ENCODE results near the gene CD70.

- no peak for TF ChIP-seq ZFP3 (CRISPR knock-in tag; IDR thresholded peaks at IDR 0.05)
- TF ChIP-seq, protein P1, sequence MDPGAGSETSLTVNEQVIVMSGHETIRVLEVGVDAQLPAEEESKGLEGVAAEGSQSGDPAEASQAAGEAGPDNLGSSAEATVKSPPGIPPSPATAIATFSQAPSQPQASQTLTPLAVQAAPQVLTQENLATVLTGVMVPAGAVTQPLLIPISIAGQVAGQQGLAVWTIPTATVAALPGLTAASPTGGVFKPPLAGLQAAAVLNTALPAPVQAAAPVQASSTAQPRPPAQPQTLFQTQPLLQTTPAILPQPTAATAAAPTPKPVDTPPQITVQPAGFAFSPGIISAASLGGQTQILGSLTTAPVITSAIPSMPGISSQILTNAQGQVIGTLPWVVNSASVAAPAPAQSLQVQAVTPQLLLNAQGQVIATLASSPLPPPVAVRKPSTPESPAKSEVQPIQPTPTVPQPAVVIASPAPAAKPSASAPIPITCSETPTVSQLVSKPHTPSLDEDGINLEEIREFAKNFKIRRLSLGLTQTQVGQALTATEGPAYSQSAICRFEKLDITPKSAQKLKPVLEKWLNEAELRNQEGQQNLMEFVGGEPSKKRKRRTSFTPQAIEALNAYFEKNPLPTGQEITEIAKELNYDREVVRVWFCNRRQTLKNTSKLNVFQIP (CRISPR knock-in tag; IDR thresholded peaks at IDR 0.05; ENCODE audit: borderline replicate concordance, low read depth) = no peak
- TF ChIP-seq, protein P2, sequence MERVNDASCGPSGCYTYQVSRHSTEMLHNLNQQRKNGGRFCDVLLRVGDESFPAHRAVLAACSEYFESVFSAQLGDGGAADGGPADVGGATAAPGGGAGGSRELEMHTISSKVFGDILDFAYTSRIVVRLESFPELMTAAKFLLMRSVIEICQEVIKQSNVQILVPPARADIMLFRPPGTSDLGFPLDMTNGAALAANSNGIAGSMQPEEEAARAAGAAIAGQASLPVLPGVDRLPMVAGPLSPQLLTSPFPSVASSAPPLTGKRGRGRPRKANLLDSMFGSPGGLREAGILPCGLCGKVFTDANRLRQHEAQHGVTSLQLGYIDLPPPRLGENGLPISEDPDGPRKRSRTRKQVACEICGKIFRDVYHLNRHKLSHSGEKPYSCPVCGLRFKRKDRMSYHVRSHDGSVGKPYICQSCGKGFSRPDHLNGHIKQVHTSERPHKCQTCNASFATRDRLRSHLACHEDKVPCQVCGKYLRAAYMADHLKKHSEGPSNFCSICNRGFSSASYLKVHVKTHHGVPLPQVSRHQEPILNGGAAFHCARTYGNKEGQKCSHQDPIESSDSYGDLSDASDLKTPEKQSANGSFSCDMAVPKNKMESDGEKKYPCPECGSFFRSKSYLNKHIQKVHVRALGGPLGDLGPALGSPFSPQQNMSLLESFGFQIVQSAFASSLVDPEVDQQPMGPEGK (CRISPR knock-in tag; IDR thresholded peaks at IDR 0.05; ENCODE audit: borderline replicate concordance) = no peak
- no peak for TF ChIP-seq SNAI2 (CRISPR knock-in tag; IDR thresholded peaks at IDR 0.05)
- TF ChIP-seq GLIS3 (CRISPR knock-in tag; IDR thresholded peaks at IDR 0.05) = no peak
- TF ChIP-seq CSDC2 (CRISPR knock-in tag; IDR thresholded peaks at IDR 0.05) = no peak
- no peak for TF ChIP-seq ZNF8 (CRISPR knock-in tag; IDR thresholded peaks at IDR 0.05)
Measured at GRCh38 chr19:6586056-6586455, 4.9 kb downstream of the CD70 start.

All from SK-N-SH treated with all-trans-retinoic acid at 6 μM for 48 hours (cell line).